HepG2 (cell line): ENCODE results near the gene FARSB. TPM values are rescaled to one million over a fixed set of nuclear protein-coding genes. Genes with fewer than 3 reads are reported as not detected.

ENCODE experiments used
- ATAC-seq: fragments of 200-7000 bp; cut with Tn5 transposase; 3 replicates; pipeline ENCODE4 v1.9.1; 2020; ENCODE audit warnings: mild to moderate bottlenecking, moderate library complexity
- BruUV-seq: library from RNA; stranded (reverse); fragments of 400-500 nt; replicated peaks from 2 replicates; lab custom pipeline; 2021; lab: Mats Ljungman, UMichigan
- CTCF ChIA-PET: fragments of 300-600 bp; formaldehyde crosslinking; extraction: SDS; loops from one replicate; lab custom pipeline; 2021; ENCODE audit warnings: low total read pairs, inconsistent platforms, low intra/inter-chr PET ratio; lab: Yijun Ruan, JAX
- POLR2A ChIA-PET: fragments of 350-600 bp; sonication (Branson Sonifier 250); formaldehyde crosslinking; loops from one replicate; lab custom pipeline; 2020; ENCODE audit warnings: antibody characterized with exemption, inconsistent platforms; lab: Yijun Ruan, JAX
- DNase-seq: peaks from one replicate; pipeline ENCODE4 v3.0.0-alpha.2; 2015; ENCODE audit warnings: low spot score
- FAIRE-seq: peaks from 3 replicates; lab custom pipeline; 2011; peaks lifted over from hg19 to GRCh38; lab: Jason Lieb, UNC
- H2AFZ ChIP-seq: one replicate; pipeline ENCODE4 v1.6.1; 2011; ENCODE audit warnings: low read length, inconsistent platforms
- H3K27ac ChIP-seq: fragments of 300-600 bp; 3 replicates; pipeline ENCODE4 v1.8.0; 2011; ENCODE audit warnings: mixed run types, mild to moderate bottlenecking, mixed read lengths, low read length, inconsistent platforms; ENCODE audit not compliant: insufficient read depth; ENCODE audit errors: extremely low read length
- H3K27me3 ChIP-seq, 2 experiments: fragments of 200-600 bp in 1 of 2; 2 replicates in 1 of 2; 3 replicates in 1 of 2; pipeline versions ENCODE4 v1.6.0 to v1.8.0; 2011; ENCODE audit warnings: low read length in 2 of 2, mild to moderate bottlenecking in 2 of 2, moderate library complexity in 2 of 2, inconsistent platforms in 1 of 2; ENCODE audit not compliant: insufficient read depth in 2 of 2, control insufficient read depth in 1 of 2
- H3K36me3 ChIP-seq, 2 experiments: fragments of 200-600 bp in 1 of 2; replicated peaks in 1 of 2; 2 replicates in 1 of 2; 3 replicates in 1 of 2; pipeline versions ENCODE4 v1.5.1 to v1.8.0; 2011; ENCODE audit warnings: low read length in 2 of 2, inconsistent platforms in 1 of 2; ENCODE audit not compliant: insufficient read depth in 2 of 2, control insufficient read depth in 1 of 2
- H3K4me1 ChIP-seq: 2 replicates; pipeline ENCODE4 v1.5.1; 2012; ENCODE audit warnings: low read length, inconsistent platforms; ENCODE audit not compliant: insufficient read depth
- H3K4me2 ChIP-seq: 2 replicates; pipeline ENCODE4 v1.6.0; 2011; ENCODE audit warnings: low read depth, low read length, inconsistent platforms
- H3K4me3 ChIP-seq, 3 experiments: fragments of 200-600 bp in 1 of 3; sonication (generic), shearing (Covaris generic) in 1 of 3; replicated peaks in 1 of 3; 2 replicates each; pipeline ENCODE4 v1.5.1; 2011 to 2016; ENCODE audit warnings: low read length in 3 of 3, inconsistent platforms in 2 of 3, low read depth in 2 of 3, mild to moderate bottlenecking in 2 of 3, control low read depth in 1 of 3, mixed read lengths in 1 of 3; ENCODE audit not compliant: insufficient read depth in 1 of 3
- H3K79me2 ChIP-seq: one replicate; pipeline ENCODE4 v1.6.1; 2011; ENCODE audit warnings: low read length, inconsistent platforms; ENCODE audit not compliant: insufficient read depth
- H3K9ac ChIP-seq: 2 replicates; pipeline ENCODE4 v1.6.0; 2011; ENCODE audit warnings: mild to moderate bottlenecking, low read depth, low read length, inconsistent platforms; ENCODE audit not compliant: insufficient read depth
- H3K9me3 ChIP-seq: 2 replicates; pipeline ENCODE4 v1.5.1; 2012; ENCODE audit warnings: mild to moderate bottlenecking, low read length
- H4K20me1 ChIP-seq: 2 replicates; pipeline ENCODE4 v1.6.0; 2011; ENCODE audit warnings: inconsistent platforms, mild to moderate bottlenecking, low read length, moderate library complexity; ENCODE audit not compliant: insufficient read depth
- ASH2L ChIP-seq: fragments of 300-600, 200-600 bp; sonication (generic); IDR thresholded peaks from 2 replicates; pipeline ENCODE4 v1.7.0; 2017; ENCODE audit warnings: low read depth, mild to moderate bottlenecking, moderate library complexity, mixed read lengths, low read length; ENCODE audit not compliant: insufficient read length
- BRD4 ChIP-seq: sonication (generic); formaldehyde crosslinking; IDR thresholded peaks from 2 replicates; pipeline ENCODE4 v1.4.0; 2020; ENCODE audit warnings: missing genetic modification reagents
- CBX2 ChIP-seq, 2 experiments: fragments of 200-600 bp in 1 of 2; sonication (generic); formaldehyde crosslinking in 1 of 2; IDR thresholded peaks; 2 replicates each; pipeline versions ENCODE4 v1.7.0 to v1.8.1; 2018 to 2022; ENCODE audit warnings: low read depth in 2 of 2, low read length in 1 of 2, mild to moderate bottlenecking in 1 of 2, missing genetic modification reagents in 1 of 2
- PCBP1 ChIP-seq: fragments of 200-400 bp; formaldehyde crosslinking; IDR thresholded peaks from 2 replicates; pipeline ENCODE4 v1.6.1; 2017; ENCODE audit warnings: mild to moderate bottlenecking, low read depth, low read length, borderline replicate concordance
- PRPF4 ChIP-seq: fragments of 200-400 bp; formaldehyde crosslinking; IDR thresholded peaks from 2 replicates; pipeline ENCODE4 v1.6.1; 2016; ENCODE audit warnings: low read length, low read depth; ENCODE audit not compliant: poor library complexity, severe bottlenecking
- RARA ChIP-seq: IDR thresholded peaks from 2 replicates; pipeline ENCODE4 v1.6.1; 2016; ENCODE audit warnings: missing genetic modification reagents, missing compliant biosample characterization
- SNAI1 ChIP-seq: sonication (generic); formaldehyde crosslinking; IDR thresholded peaks from 2 replicates; pipeline ENCODE4 v1.5.0; 2020; ENCODE audit warnings: mild to moderate bottlenecking, missing genetic modification reagents, borderline replicate concordance
- THYN1 ChIP-seq: sonication (generic); formaldehyde crosslinking; IDR thresholded peaks from 2 replicates; pipeline ENCODE4 v1.8.1; 2023; ENCODE audit warnings: low read depth, mild to moderate bottlenecking, moderate library complexity, missing genetic modification reagents, borderline replicate concordance
- ZNF160 ChIP-seq: sonication (generic); formaldehyde crosslinking; IDR thresholded peaks from 2 replicates; pipeline ENCODE4 v1.8.0; 2022; ENCODE audit warnings: mild to moderate bottlenecking, inconsistent platforms, missing genetic modification reagents
- ZNF570 ChIP-seq: sonication (generic); formaldehyde crosslinking; IDR thresholded peaks from 2 replicates; pipeline ENCODE4 v1.4.0; 2020; ENCODE audit warnings: mild to moderate bottlenecking, missing genetic modification reagents, borderline replicate concordance
- ZZZ3 ChIP-seq: sonication (generic); formaldehyde crosslinking; IDR thresholded peaks from 2 replicates; pipeline ENCODE4 v1.4.0; 2020; ENCODE audit warnings: missing genetic modification reagents, mild to moderate bottlenecking, borderline replicate concordance
- WGBS: methylation state at CpG from one replicate; pipeline ENCODE4 v1.1.6; 2017; ENCODE audit warnings: low lambda C conversion rate; 5-methylcytosine and 5-hydroxymethylcytosine counted together
- in situ Hi-C: cut with HindIII; loops from 2 replicates; pipeline ENCODE4 v1.10.0; 2017; ENCODE audit warnings: low pct_unique_long_range_greater_than_20kb; ENCODE audit not compliant: extremely low pct_ligation_motif_present
- intact Hi-C: fragments of 100-400 bp; cut with micrococcal nuclease; formaldehyde crosslinking; loops from one replicate; pipeline ENCODE4 v1.10.0; 2022; ENCODE audit not compliant: unreplicated experiment
- polyA plus RNA-seq, 8 experiments: library from polyadenylated mRNA; depleted of rRNA in 3 of 8; stranded (reverse) in 7 of 8; unstranded in 1 of 8; fragments of >200 nt; fragmentation: Illumina TruSeq in 4 of 8; extraction: Trizol in 4 of 8; gene quantifications; 2 replicates each; pipeline versions ENCODE4 v1.2.1 to v1.2.3, GENCODE V29; 2011 to 2016; ENCODE audit warnings: low read depth in 4 of 8, missing spikeins in 1 of 8, mixed read lengths in 1 of 8; ENCODE audit not compliant: insufficient read depth in 1 of 8
- total RNA-seq, 5 experiments: library from RNA; depleted of rRNA; stranded (reverse); fragments of >200 nt; fragmentation: Illumina TruSeq; extraction: Trizol; gene quantifications; 2 replicates each; pipeline ENCODE4 v1.2.3, GENCODE V29; 2016; ENCODE audit warnings: low read depth in 1 of 5
- TF ChIP-seq, protein P1 (sequence below): sonication (generic); formaldehyde crosslinking; conservative IDR thresholded peaks from 2 replicates; pipeline ENCODE4 v1.4.0; 2020; ENCODE audit warnings: missing genetic modification reagents
- TF ChIP-seq, protein P2 (sequence below): sonication (generic); formaldehyde crosslinking; IDR thresholded peaks from 2 replicates; pipeline ENCODE4 v1.4.0; 2020; ENCODE audit warnings: missing genetic modification reagents
- TF ChIP-seq, protein P3 (sequence below): sonication (generic); formaldehyde crosslinking; IDR thresholded peaks from 2 replicates; pipeline ENCODE4 v1.4.0; 2020; ENCODE audit warnings: missing genetic modification reagents, borderline replicate concordance

Gene FARSB
- total and polyA plus RNA-seq, 2 of the 13 experiments (the other 11 are each of a cell fraction or from before 2014, with no cell fraction given), result 23.3 to 45.9 TPM

DNA sequence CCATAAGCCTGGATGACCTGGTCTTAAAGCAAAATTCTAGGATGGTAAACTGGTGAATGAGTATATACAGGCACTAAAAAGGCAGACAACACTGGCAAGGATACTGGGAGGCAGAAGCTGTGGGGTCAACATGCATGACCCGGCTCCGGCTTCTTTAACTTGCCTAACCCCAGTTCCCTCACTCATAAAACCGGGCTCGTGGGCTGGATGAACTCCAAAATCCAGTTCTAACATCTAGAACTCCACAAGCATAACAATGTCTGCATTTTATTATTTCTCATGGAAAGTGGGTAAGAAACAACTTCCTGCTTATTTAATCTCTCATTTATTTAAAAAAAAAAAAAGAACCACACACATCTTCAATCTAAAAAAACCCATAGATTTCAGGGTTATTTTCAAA is 57.3 kb downstream of the FARSB start:
- H3K27me3 ChIP-seq, result no peaks in the 10 kb centered on the region
- H3K4me1 ChIP-seq, result peaks cover 13% of the 10 kb centered on the region
- DNase-seq (no peak), FAIRE-seq (no peak), ATAC-seq (no peak)
- H3K27ac ChIP-seq, result no peak overlapping the region
- H3K36me3 ChIP-seq, result peaks cover 14 to 52% of the 10 kb centered on the region in 2 experiments; a peak in 4 of 5 replicates
- POLR2A ChIA-PET, result no interaction called here
- BruUV-seq, result no TSS peak
- no peaks in the 10 kb centered on the region for H4K20me1 ChIP-seq
- 90% methylated on average over 4 of the region's 4 CpGs for WGBS
- CTCF ChIA-PET, result no interaction called here
- H3K9me3 ChIP-seq, result no peaks in the 10 kb centered on the region
- H3K9ac ChIP-seq, result no peak overlapping the region
- no peak overlapping the region for H3K4me3 ChIP-seq
- TF ChIP-seq CBX2 (IDR thresholded peaks at IDR 0.05; ENCODE audit: low read depth, low read length) (no peak), CBX2 (CRISPR knock-in tag; IDR thresholded peaks at IDR 0.05; ENCODE audit: low read depth) (no peak), ZZZ3 (no peak), THYN1 (CRISPR knock-in tag) (no peak), RARA (CRISPR knock-in tag) (no peak), ZNF570 (CRISPR knock-in tag) (no peak), SNAI1 (CRISPR knock-in tag) (no peak), BRD4 (CRISPR knock-in tag) (no peak), PRPF4 (no peak), ASH2L (no peak), PCBP1 (no peak), ZNF160 (CRISPR knock-in tag) (no peak)
- TF ChIP-seq, protein P1, sequence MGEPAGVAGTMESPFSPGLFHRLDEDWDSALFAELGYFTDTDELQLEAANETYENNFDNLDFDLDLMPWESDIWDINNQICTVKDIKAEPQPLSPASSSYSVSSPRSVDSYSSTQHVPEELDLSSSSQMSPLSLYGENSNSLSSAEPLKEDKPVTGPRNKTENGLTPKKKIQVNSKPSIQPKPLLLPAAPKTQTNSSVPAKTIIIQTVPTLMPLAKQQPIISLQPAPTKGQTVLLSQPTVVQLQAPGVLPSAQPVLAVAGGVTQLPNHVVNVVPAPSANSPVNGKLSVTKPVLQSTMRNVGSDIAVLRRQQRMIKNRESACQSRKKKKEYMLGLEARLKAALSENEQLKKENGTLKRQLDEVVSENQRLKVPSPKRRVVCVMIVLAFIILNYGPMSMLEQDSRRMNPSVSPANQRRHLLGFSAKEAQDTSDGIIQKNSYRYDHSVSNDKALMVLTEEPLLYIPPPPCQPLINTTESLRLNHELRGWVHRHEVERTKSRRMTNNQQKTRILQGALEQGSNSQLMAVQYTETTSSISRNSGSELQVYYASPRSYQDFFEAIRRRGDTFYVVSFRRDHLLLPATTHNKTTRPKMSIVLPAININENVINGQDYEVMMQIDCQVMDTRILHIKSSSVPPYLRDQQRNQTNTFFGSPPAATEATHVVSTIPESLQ, result no peak
- TF ChIP-seq, protein P2, sequence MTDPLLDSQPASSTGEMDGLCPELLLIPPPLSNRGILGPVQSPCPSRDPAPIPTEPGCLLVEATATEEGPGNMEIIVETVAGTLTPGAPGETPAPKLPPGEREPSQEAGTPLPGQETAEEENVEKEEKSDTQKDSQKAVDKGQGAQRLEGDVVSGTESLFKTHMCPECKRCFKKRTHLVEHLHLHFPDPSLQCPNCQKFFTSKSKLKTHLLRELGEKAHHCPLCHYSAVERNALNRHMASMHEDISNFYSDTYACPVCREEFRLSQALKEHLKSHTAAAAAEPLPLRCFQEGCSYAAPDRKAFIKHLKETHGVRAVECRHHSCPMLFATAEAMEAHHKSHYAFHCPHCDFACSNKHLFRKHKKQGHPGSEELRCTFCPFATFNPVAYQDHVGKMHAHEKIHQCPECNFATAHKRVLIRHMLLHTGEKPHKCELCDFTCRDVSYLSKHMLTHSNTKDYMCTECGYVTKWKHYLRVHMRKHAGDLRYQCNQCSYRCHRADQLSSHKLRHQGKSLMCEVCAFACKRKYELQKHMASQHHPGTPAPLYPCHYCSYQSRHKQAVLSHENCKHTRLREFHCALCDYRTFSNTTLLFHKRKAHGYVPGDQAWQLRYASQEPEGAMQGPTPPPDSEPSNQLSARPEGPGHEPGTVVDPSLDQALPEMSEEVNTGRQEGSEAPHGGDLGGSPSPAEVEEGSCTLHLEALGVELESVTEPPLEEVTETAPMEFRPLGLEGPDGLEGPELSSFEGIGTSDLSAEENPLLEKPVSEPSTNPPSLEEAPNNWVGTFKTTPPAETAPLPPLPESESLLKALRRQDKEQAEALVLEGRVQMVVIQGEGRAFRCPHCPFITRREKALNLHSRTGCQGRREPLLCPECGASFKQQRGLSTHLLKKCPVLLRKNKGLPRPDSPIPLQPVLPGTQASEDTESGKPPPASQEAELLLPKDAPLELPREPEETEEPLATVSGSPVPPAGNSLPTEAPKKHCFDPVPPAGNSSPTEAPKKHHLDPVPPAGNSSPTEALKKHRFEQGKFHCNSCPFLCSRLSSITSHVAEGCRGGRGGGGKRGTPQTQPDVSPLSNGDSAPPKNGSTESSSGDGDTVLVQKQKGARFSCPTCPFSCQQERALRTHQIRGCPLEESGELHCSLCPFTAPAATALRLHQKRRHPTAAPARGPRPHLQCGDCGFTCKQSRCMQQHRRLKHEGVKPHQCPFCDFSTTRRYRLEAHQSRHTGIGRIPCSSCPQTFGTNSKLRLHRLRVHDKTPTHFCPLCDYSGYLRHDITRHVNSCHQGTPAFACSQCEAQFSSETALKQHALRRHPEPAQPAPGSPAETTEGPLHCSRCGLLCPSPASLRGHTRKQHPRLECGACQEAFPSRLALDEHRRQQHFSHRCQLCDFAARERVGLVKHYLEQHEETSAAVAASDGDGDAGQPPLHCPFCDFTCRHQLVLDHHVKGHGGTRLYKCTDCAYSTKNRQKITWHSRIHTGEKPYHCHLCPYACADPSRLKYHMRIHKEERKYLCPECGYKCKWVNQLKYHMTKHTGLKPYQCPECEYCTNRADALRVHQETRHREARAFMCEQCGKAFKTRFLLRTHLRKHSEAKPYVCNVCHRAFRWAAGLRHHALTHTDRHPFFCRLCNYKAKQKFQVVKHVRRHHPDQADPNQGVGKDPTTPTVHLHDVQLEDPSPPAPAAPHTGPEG, result no peak
- TF ChIP-seq, protein P3, sequence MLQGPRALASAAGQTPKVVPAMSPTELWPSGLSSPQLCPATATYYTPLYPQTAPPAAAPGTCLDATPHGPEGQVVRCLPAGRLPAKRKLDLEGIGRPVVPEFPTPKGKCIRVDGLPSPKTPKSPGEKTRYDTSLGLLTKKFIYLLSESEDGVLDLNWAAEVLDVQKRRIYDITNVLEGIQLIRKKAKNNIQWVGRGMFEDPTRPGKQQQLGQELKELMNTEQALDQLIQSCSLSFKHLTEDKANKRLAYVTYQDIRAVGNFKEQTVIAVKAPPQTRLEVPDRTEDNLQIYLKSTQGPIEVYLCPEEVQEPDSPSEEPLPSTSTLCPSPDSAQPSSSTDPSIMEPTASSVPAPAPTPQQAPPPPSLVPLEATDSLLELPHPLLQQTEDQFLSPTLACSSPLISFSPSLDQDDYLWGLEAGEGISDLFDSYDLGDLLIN (CRISPR knock-in tag), result no peak
- intact Hi-C loops (no loop called here), in situ Hi-C loops (no loop called here)
- H2AFZ ChIP-seq, result no peak overlapping the region
- no peak overlapping the region for H3K4me2 ChIP-seq
- no peaks in the 10 kb centered on the region for H3K79me2 ChIP-seq
